Kidney (tissue), 14 donors: Measurements from ENCODE around the gene PCID2. TPM values are rescaled to one million over a fixed set of nuclear protein-coding genes. Genes with fewer than 3 reads are reported as not detected.

Experiments used
- DNase-seq, 5 donors: peaks; one replicate each; pipeline ENCODE4 v3.0.0-alpha.2; 2013 to 2020
- FAIRE-seq: peaks from 2 replicates; lab custom pipeline; 2012; peaks lifted over from hg19 to GRCh38; lab: Jason Lieb, UNC
- H3K27ac ChIP-seq, 2 donors: one replicate each; pipeline ENCODE4 v1.7.0; 2013; ENCODE audit warnings: low read depth in 2 of 2, low read length in 2 of 2, inconsistent platforms in 1 of 2
- H3K27me3 ChIP-seq: one replicate; pipeline ENCODE4 v1.7.1; 2013; ENCODE audit warnings: low read length, inconsistent platforms; ENCODE audit not compliant: control insufficient read depth, insufficient read depth
- H3K36me3 ChIP-seq, 3 donors: one replicate each; pipeline versions ENCODE4 v1.7.0 to v1.7.1; 2013; ENCODE audit warnings: low read length in 3 of 3, control low read depth in 1 of 3, inconsistent platforms in 1 of 3; ENCODE audit not compliant: insufficient read depth in 3 of 3, control insufficient read depth in 2 of 3
- H3K4me1 ChIP-seq, 3 donors: one replicate each; pipeline versions ENCODE4 v1.7.0 to v1.7.1; 2013; ENCODE audit warnings: low read length in 3 of 3, inconsistent platforms in 1 of 3, low read depth in 1 of 3; ENCODE audit not compliant: control insufficient read depth in 2 of 3, insufficient read depth in 2 of 3
- H3K4me3 ChIP-seq, 3 donors: one replicate each; pipeline versions ENCODE4 v1.7.0 to v1.8.1; 2013; ENCODE audit warnings: low read length in 3 of 3, control low read depth in 1 of 3, inconsistent platforms in 1 of 3
- H3K9ac ChIP-seq, 3 donors: one replicate each; pipeline versions ENCODE4 v1.7.0 to v1.7.1; 2013; ENCODE audit warnings: low read length in 3 of 3, control low read depth in 1 of 3, inconsistent platforms in 1 of 3
- H3K9me3 ChIP-seq, 3 donors: one replicate each; pipeline versions ENCODE4 v1.7.0 to v1.7.1; 2013; ENCODE audit warnings: low read length in 3 of 3, control low read depth in 1 of 3, inconsistent platforms in 1 of 3; ENCODE audit not compliant: control insufficient read depth in 2 of 3, insufficient read depth in 1 of 3
- CTCF ChIP-seq: IDR thresholded peaks from 3 replicates; pipeline ENCODE4 v1.5.1; 2012; ENCODE audit warnings: mild to moderate bottlenecking, moderate library complexity, borderline replicate concordance; ENCODE audit not compliant: insufficient read depth; ENCODE audit errors: extremely low read depth
- intact Hi-C: fragments of 100-400 bp; cut with DNase I; formaldehyde crosslinking; loops from one replicate; pipeline ENCODE4 v1.11.1; 2022
- polyA plus RNA-seq: library from polyadenylated mRNA; stranded (reverse); fragments of 350-450 nt; fragmentation: Illumina TruSeq; extraction: RNeasy Lipid Tissue Mini Kit (QIAGEN cat#74804); gene quantifications from one replicate; pipeline ENCODE4 v1.2.3, GENCODE V29; 2014; ENCODE audit warnings: low read depth, low replicate concordance; ENCODE audit not compliant: insufficient read depth
- total RNA-seq: library from RNA; stranded (reverse); fragmentation: NEBNext Ultra II Directional; extraction: Animal tissue kit (Norgen Biotek cat#: 25700); gene quantifications from one replicate; pipeline ENCODE4 v1.2.1, GENCODE V29; 2021
- donor health status: control.
- donor health status: control.
- donor health status: control.
- donor health status: control.
- donor health status: control.
- donor health status: DM: yes; HTN: yes; CAD: no.
- donor health status: Normal renal cell carcinoma (clear cell type).

Gene PCID2
- total and polyA plus RNA-seq, 2 donors from 2014 or later, result 22.9 to 34.9 TPM

DNA sequence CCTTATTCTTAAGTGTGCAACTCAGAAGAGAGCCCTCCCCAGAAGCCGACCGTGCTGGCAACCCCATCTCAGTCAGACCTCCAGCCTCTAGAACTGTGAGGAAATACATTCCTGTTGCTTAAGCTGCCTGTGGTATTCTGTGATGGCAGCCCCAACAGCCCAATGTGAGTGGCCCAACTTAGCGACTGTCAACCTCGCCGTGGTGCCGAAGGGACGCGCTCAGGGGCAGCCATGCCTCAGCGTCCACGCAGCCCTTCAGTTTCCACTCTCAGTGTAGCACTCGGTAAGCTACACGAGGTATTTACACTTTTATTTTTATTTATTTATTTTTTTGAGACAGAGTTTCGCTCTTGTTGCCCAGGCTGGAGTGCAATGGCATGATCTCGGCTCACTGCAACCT, 31.6 kb downstream of the PCID2 start:
- H3K4me3 ChIP-seq, result no peak overlapping the region
- DNase-seq, result no peak
- no peaks in the 10 kb centered on the region for H3K27me3 ChIP-seq
- peaks cover 0 to 5% (median 3%) of the 10 kb centered on the region in 3 donors for H3K4me1 ChIP-seq
- no peak for TF ChIP-seq CTCF
- H3K9me3 ChIP-seq, result no peaks in the 10 kb centered on the region
- no peak overlapping the region for H3K27ac ChIP-seq
- peaks cover 3 to 50% (median 27%) of the 10 kb centered on the region in 3 donors for H3K36me3 ChIP-seq
- H3K9ac ChIP-seq, result no peak overlapping the region
- intact Hi-C loops, result no loop called here
- no peak for FAIRE-seq

- H3K4me1 ChIP-seq, result peaks cover 0 to 5% (median 3%) of the 10 kb centered on the region in 3 donors
- FAIRE-seq, result no peak
- H3K27me3 ChIP-seq, result no peaks in the 10 kb centered on the region
- peaks cover 2 to 53% (median 27%) of the 10 kb centered on the region in 3 donors for H3K36me3 ChIP-seq
- no peaks in the 10 kb centered on the region for H3K9me3 ChIP-seq
- H3K27ac ChIP-seq, result no peak overlapping the region
- no peak for DNase-seq
- intact Hi-C loops, result no loop called here
- H3K4me3 ChIP-seq, result no peak overlapping the region
- no peak overlapping the region for H3K9ac ChIP-seq
- no peak for TF ChIP-seq CTCF
These were observed 32.2 kb downstream of the PCID2 start for GRCh38 chr13:113176280-113176679.

DNA sequence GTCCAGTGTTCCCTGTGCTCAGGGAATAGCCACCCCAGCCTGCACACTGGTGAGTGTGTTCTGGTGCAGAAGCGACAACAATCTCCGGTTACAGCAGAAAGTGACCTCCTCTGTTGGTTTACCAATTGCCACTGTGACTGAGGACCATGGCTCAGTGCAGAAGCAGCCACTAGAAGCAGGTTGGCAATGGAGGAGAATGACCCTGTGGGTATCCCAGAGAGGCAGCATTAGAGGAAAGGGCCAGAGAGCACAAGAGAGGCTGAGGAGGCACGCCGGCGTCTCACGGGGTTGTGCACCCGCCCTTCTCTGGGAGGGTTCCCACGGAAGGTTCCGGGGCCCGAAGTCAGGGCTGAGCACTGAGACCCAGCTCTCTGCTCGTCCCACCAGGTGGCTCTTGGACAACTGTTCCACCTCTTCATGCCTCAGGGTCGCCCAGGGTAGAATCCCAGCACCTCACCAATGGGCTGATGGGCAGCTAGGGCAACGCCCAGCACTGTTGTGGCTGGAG, 36.0 kb downstream of the PCID2 start:
- Histone ChIP-seq H3K27ac (no peak overlapping the region), H3K4me1 (peaks cover 0 to 12% (median 5%) of the 10 kb centered on the region in 3 donors), H3K9ac (no peak overlapping the region), H3K9me3 (no peaks in the 10 kb centered on the region), H3K27me3 (no peaks in the 10 kb centered on the region), H3K4me3 (no peak overlapping the region), H3K36me3 (peaks cover 2 to 20% (median 11%) of the 10 kb centered on the region in 3 donors)
- intact Hi-C loops, result no loop called here
- TF ChIP-seq CTCF, result no peak
- DNase-seq (no peak), FAIRE-seq (no peak)
